ENCODE measurements around the gene JADE3.

JADE3 gene

GRCh38 chrX:46991664-46992063, 79.4 kb downstream of the JADE3 start:
- FAIRE-seq (no peak), DNase-seq (ENCODE audit: extremely low spot score, insufficient read length, low read depth) (no peak)

- no peak for FAIRE-seq
Observed at GRCh38 chrX:46992070-46992469, 79.8 kb downstream of the JADE3 start.

GRCh38 chrX:46994096-46994495, 81.9 kb downstream of the JADE3 start:
- DNase-seq (ENCODE audit: extremely low spot score, insufficient read length, low read depth): no peak

More at GRCh38 chrX:46992070-46992469, 79.8 kb downstream of the JADE3 start:
- DNase-seq (ENCODE audit: extremely low spot score, insufficient read length, low read depth): no peak

GRCh38 chrX:47012131-47012530, 99.9 kb downstream of the JADE3 start:
- FAIRE-seq (no peak), DNase-seq (ENCODE audit: extremely low spot score, insufficient read length, low read depth) (no peak)

More at GRCh38 chrX:46994096-46994495, 81.9 kb downstream of the JADE3 start:
- no peak for FAIRE-seq

- FAIRE-seq: no peak
- no peak for DNase-seq (ENCODE audit: extremely low spot score, insufficient read length, low read depth)
Observed at GRCh38 chrX:47026198-47026597, 114.0 kb downstream of the JADE3 start.

GRCh38 chrX:47030339-47030738, 118.1 kb downstream of the JADE3 start:
- DNase-seq (ENCODE audit: extremely low spot score, insufficient read length, low read depth): peak; percentile 4
- peak; percentile 80 for FAIRE-seq

GRCh38 chrX:47047989-47048388, 135.8 kb downstream of the JADE3 start:
- FAIRE-seq (no peak), DNase-seq (ENCODE audit: extremely low spot score, insufficient read length, low read depth) (no peak)

- DNase-seq (ENCODE audit: extremely low spot score, insufficient read length, low read depth) (no peak), FAIRE-seq (no peak)
Observed at GRCh38 chrX:47059142-47059874, 147.1 kb downstream of the JADE3 start.

GRCh38 chrX:47060708-47061107, 148.5 kb downstream of the JADE3 start:
- FAIRE-seq (no peak), DNase-seq (ENCODE audit: extremely low spot score, insufficient read length, low read depth) (no peak)

- DNase-seq (ENCODE audit: extremely low spot score, insufficient read length, low read depth) (no peak), FAIRE-seq (no peak)
Observed at GRCh38 chrX:47061238-47061919, 149.2 kb downstream of the JADE3 start.

- DNase-seq (ENCODE audit: extremely low spot score, insufficient read length, low read depth) (no peak), FAIRE-seq (no peak)
Observed at GRCh38 chrX:47063179-47063578, 151.0 kb downstream of the JADE3 start.

GRCh38 chrX:47068214-47068613, 156.0 kb downstream of the JADE3 start:
- FAIRE-seq (no peak), DNase-seq (ENCODE audit: extremely low spot score, insufficient read length, low read depth) (no peak)

GRCh38 chrX:47068720-47069119, 156.5 kb downstream of the JADE3 start:
- FAIRE-seq (no peak), DNase-seq (ENCODE audit: extremely low spot score, insufficient read length, low read depth) (no peak)

- FAIRE-seq (no peak), DNase-seq (ENCODE audit: extremely low spot score, insufficient read length, low read depth) (no peak)
Observed at GRCh38 chrX:47078129-47079043, 166.2 kb downstream of the JADE3 start, which contains the start of gene RGN. Gene RGN, plus strand, starts transcription at chrX:47078443. Its CDS starts 2,702 bp downstream, at chrX:47081145.

- DNase-seq (ENCODE audit: extremely low spot score, insufficient read length, low read depth) (no peak), FAIRE-seq (no peak)
Observed at GRCh38 chrX:47080215-47080914, 168.1 kb downstream of the JADE3 start.

- FAIRE-seq (no peak), DNase-seq (ENCODE audit: extremely low spot score, insufficient read length, low read depth) (no peak)
Observed at GRCh38 chrX:47080915-47081236, 168.7 kb downstream of the JADE3 start.

- FAIRE-seq: peak; percentile 70
Observed at GRCh38 chrX:47091149-47091775, 179.0 kb downstream of the JADE3 start.

GRCh38 chrX:47093248-47093647, 181.0 kb downstream of the JADE3 start:
- no peak for DNase-seq (ENCODE audit: extremely low spot score, insufficient read length, low read depth)
- FAIRE-seq: peak; percentile 59

More at GRCh38 chrX:47091149-47091775, 179.0 kb downstream of the JADE3 start:
- DNase-seq (ENCODE audit: extremely low spot score, insufficient read length, low read depth): no peak

GRCh38 chrX:47093860-47094259, 181.6 kb downstream of the JADE3 start:
- no peak for FAIRE-seq

More at GRCh38 chrX:47093860-47094259, 181.6 kb downstream of the JADE3 start:
- no peak for DNase-seq (ENCODE audit: extremely low spot score, insufficient read length, low read depth)

Data from GM18507 (cell line).